Parathyroid adenoma (tissue), 2 donors: ENCODE measurements around the gene TC2N.

Source experiments
- H2AFZ ChIP-seq: fragments of 300-600 bp; sonication (generic); one replicate; pipeline ENCODE4 v1.7.0; 2017; ENCODE audit warnings: antibody characterized with exemption, mild to moderate bottlenecking
- H3K27ac ChIP-seq: fragments of 300-600 bp; sonication (generic); one replicate; pipeline ENCODE4 v1.7.0; 2017
- H3K27me3 ChIP-seq: fragments of 300-600 bp; sonication (generic); one replicate; pipeline ENCODE4 v1.7.0; 2017; ENCODE audit warnings: low read length; ENCODE audit not compliant: control insufficient read depth, insufficient read depth
- H3K36me3 ChIP-seq: fragments of 300-600 bp; sonication (generic); one replicate; pipeline ENCODE4 v1.7.0; 2017; ENCODE audit warnings: low read length; ENCODE audit not compliant: control insufficient read depth, insufficient read depth
- H3K4me1 ChIP-seq: fragments of 300-600 bp; sonication (generic); one replicate; pipeline ENCODE4 v1.7.0; 2017; ENCODE audit warnings: control low read depth
- H3K4me2 ChIP-seq: fragments of 300-600 bp; sonication (generic); one replicate; pipeline ENCODE4 v1.7.0; 2017; ENCODE audit warnings: low read length
- H3K4me3 ChIP-seq: fragments of 300-600 bp; sonication (generic); one replicate; pipeline ENCODE4 v1.7.0; 2017; ENCODE audit warnings: low read depth, low read length
- H3K79me2 ChIP-seq: fragments of 300-600 bp; sonication (generic); one replicate; pipeline ENCODE4 v1.7.0; 2017; ENCODE audit warnings: control low read depth
- H3K9ac ChIP-seq: fragments of 300-600 bp; sonication (generic); one replicate; pipeline ENCODE4 v1.7.0; 2017; ENCODE audit warnings: mild to moderate bottlenecking
- H3K9me3 ChIP-seq: fragments of 300-600 bp; sonication (generic); one replicate; pipeline ENCODE4 v1.7.0; 2017; ENCODE audit warnings: low read length; ENCODE audit not compliant: control insufficient read depth
- TF ChIP-seq, protein P1 (sequence below): fragments of 300-600 bp; sonication (generic); IDR thresholded peaks from one replicate; pipeline ENCODE4 v1.7.0; 2017; ENCODE audit warnings: antibody characterized with exemption, mild to moderate bottlenecking
- donor health status: primary hyperparathyroidism.

TC2N gene

DNA sequence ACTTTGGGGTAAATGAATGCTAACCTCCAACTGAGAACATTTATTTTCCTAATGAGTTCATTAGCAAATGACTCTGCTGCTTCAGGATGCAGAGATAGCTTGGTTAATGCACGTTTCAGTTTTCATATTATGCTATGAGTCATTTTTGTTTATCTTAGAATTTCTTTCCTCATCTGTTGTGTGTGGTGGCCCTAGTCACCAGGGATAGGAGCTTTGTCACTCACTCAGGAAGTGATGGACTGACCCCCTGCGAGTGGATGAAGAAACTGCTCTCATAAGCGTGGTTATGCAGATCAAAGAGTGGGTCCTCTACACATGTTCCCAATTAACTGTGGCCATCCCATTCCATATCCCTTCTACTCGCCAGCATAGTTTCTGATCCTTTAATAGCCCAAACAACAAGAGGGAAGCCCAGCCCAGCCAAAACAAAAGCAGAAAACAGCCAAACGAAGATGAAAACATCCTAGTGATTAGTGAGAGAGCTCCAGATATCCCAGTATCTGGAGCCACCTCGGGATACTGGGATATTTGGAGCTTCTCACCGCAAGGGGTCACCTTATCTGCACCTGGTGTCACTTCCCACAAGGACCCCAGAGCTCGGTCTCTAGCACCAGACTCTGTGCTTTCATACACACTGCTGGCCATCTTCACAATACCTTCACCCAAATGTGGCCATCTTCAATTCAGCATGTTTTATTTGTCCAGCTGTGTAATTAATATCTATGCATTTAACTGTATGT is 8.6 kb downstream of the TC2N start:
- Histone ChIP-seq H3K79me2 (no peaks in the 10 kb centered on the region), H2AFZ (peak overlapping the region; percentile 29), H3K27ac (no peak overlapping the region), H3K36me3 (no peaks in the 10 kb centered on the region), H3K4me1 (peaks cover 4% of the 10 kb centered on the region), H3K4me2 (no peak overlapping the region), H3K9me3 (no peaks in the 10 kb centered on the region), H3K27me3 (no peaks in the 10 kb centered on the region), H3K9ac (no peak overlapping the region), H3K4me3 (no peak overlapping the region)
- TF ChIP-seq, protein P1, sequence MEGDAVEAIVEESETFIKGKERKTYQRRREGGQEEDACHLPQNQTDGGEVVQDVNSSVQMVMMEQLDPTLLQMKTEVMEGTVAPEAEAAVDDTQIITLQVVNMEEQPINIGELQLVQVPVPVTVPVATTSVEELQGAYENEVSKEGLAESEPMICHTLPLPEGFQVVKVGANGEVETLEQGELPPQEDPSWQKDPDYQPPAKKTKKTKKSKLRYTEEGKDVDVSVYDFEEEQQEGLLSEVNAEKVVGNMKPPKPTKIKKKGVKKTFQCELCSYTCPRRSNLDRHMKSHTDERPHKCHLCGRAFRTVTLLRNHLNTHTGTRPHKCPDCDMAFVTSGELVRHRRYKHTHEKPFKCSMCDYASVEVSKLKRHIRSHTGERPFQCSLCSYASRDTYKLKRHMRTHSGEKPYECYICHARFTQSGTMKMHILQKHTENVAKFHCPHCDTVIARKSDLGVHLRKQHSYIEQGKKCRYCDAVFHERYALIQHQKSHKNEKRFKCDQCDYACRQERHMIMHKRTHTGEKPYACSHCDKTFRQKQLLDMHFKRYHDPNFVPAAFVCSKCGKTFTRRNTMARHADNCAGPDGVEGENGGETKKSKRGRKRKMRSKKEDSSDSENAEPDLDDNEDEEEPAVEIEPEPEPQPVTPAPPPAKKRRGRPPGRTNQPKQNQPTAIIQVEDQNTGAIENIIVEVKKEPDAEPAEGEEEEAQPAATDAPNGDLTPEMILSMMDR = no peak

DNA sequence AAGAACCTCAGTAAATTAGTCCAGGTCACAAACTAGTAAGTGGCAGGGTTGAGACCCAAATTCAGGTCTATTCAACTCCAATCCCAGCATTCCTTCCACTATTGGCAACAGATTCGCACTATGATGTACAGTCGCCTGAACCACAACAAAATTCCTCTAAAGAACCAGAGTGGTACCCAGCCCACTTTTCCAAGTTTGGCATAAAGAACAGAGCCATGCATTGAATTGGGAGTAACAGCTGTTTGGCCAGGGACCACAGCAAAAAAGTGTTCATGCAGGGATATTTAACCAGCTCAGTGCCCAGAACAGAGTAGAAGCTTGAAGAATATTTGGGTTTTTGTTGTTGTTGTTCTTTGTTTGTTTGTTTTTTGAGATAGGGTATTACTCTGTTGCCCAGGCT is 9.7 kb downstream of the TC2N start:
- H3K9ac ChIP-seq = no peak overlapping the region
- no peak overlapping the region for H3K4me2 ChIP-seq
- TF ChIP-seq, protein P1 = no peak
- H3K27ac ChIP-seq = no peak overlapping the region
- H2AFZ ChIP-seq = no peak overlapping the region
- H3K4me1 ChIP-seq = peaks cover 8% of the 10 kb centered on the region
- H3K27me3 ChIP-seq = no peaks in the 10 kb centered on the region
- H3K79me2 ChIP-seq = no peaks in the 10 kb centered on the region
- H3K9me3 ChIP-seq = no peaks in the 10 kb centered on the region
- no peak overlapping the region for H3K4me3 ChIP-seq
- H3K36me3 ChIP-seq = no peaks in the 10 kb centered on the region

DNA sequence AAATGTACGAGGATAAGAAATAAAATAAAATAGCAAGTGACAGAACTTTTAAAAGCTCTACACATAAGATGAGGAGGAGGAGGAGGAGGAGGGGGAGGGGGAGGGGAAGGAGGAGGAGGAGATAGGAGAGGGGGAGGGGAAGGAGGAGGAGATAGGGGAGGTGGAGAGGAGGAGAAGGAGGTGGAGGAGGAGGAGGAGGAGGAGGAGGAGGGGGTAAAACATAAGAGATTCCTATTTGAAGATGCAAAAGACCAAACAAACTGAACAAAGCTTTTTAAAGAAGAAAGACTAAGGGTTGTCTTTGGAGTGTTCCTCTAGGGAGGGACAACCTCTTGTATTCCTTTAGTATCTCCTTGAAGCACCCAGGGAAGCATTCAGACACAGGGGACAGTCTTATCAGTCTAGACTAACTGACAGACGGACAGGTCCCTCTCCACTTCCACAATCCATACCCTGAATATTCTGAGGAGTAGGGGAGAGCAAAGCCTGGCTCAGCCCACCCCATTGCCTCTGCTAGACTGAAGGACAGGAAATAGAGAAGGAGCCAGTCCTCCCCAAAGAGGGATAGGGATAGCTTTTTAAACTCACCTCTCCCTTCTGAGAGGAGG is 12.9 kb downstream of the TC2N start:
- no peak overlapping the region for H3K27ac ChIP-seq

DNA sequence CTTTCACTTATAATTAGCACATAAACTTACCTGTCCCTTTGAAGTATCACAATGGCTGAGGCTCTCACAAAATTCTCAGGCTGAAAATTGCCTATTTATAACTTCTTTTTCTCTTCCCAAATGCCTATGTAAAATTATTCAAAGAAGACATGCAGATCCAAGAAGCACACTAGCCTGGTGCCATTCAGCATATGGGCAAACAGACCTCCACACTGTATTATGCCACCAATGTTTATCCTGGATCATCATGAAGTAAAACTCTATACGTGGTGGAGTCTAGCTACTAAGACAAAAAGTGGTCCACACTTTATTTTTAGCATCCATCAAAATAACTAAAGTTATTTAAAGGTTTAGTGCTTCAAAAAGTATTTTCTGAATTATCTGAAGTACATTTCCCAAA is 15.8 kb downstream of the TC2N start:
- H2AFZ ChIP-seq = no peak overlapping the region

More for the DNA sequence above, 12.9 kb downstream of the TC2N start:
- Histone ChIP-seq H3K9ac (no peak overlapping the region), H2AFZ (no peak overlapping the region), H3K4me1 (peaks cover 4% of the 10 kb centered on the region), H3K79me2 (no peaks in the 10 kb centered on the region), H3K4me2 (no peak overlapping the region), H3K4me3 (no peak overlapping the region), H3K9me3 (no peaks in the 10 kb centered on the region), H3K36me3 (no peaks in the 10 kb centered on the region), H3K27me3 (no peaks in the 10 kb centered on the region)
- TF ChIP-seq, protein P1 = no peak

More for the DNA sequence above, 15.8 kb downstream of the TC2N start:
- Histone ChIP-seq H3K27ac (no peak overlapping the region), H3K36me3 (no peaks in the 10 kb centered on the region), H3K4me3 (no peak overlapping the region), H3K4me2 (no peak overlapping the region), H3K9me3 (no peaks in the 10 kb centered on the region), H3K27me3 (no peaks in the 10 kb centered on the region), H3K79me2 (no peaks in the 10 kb centered on the region), H3K4me1 (peaks cover 4% of the 10 kb centered on the region), H3K9ac (no peak overlapping the region)
- TF ChIP-seq, protein P1 = no peak
